HUDEP-2 (cell line): ENCODE measurements around the gene ERICH6B.
A peak's percentile ranks its signal among the peaks of the same experiment; 100 is the strongest.

Experiments
- DNase-seq, 76 experiments: peaks; one replicate each; lab custom pipeline; 2025; ENCODE audit not compliant: unreplicated experiment in 76 of 76; lab: John Stamatoyannopoulos, UW

The ERICH6B gene

DNA sequence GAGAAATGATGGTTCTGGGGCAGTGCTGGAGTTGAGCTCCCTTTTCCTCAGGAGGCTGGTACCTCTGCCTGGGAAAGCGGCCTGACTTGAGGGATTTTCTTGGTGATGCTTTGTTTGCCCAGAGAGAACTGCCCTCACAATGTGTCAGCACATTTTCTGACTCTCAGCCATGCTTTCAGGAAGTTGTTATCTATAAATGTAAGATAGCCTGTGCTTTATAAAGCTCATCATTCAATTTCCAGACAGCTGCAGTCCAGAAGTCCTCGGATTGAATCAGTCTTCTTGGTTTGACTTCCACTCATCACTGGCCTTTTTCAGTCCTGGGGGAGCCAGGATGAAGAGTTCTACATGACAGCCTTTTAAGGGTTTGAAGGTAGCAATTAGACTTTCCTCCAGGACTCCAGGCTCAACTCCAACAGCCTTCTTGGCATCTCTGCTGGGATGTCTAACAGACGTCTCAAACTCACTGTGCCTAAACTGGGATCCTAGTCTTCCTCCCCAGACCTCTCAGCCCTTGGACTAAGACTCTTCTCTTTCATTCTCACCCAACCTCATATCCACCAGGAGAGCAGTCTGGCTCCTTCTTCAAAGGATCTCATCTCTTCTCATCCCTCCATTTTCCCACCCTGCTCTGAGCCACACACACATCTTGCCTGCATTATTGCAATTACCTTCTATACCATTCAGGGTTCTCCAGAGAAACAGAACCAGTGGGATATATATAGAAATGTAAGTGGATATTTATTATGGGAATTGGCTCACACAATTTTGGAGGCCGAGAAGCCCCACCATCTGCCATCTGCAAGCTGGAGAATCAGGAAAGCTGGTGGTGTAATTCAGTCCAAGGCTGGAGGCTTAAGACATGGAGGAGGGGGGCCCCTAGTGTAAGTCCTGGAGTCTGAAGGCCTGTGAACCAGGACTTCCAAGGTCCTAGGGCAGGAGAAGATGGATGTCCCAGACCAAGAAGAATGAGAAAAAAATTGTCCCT, 13.1 kb downstream of the ERICH6B start:
- DNase-seq: no peak

- no peak for DNase-seq
Observed at GRCh38 chr13:45601680-45602079, 13.9 kb downstream of the ERICH6B start.

DNA sequence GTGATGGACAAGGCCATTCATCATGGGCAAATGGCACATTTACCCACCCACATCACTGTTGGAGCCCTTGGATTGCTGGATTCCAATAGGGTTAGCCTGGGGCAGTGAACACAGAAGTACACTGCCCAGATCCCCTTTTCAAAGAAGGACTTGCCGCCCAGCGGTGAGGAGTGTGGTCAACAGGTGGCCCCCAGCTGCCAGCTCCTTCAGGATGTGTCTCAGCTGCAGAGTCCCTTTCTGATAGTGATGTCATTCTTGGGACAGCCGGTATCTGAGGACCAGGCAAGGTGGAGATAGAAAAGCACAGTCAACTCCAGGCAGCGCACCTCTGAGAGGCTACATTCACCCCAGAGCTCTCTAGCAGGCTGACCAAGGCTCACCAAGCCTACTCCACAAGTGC, 16.9 kb downstream of the ERICH6B start:
- DNase-seq: no peak

DNA sequence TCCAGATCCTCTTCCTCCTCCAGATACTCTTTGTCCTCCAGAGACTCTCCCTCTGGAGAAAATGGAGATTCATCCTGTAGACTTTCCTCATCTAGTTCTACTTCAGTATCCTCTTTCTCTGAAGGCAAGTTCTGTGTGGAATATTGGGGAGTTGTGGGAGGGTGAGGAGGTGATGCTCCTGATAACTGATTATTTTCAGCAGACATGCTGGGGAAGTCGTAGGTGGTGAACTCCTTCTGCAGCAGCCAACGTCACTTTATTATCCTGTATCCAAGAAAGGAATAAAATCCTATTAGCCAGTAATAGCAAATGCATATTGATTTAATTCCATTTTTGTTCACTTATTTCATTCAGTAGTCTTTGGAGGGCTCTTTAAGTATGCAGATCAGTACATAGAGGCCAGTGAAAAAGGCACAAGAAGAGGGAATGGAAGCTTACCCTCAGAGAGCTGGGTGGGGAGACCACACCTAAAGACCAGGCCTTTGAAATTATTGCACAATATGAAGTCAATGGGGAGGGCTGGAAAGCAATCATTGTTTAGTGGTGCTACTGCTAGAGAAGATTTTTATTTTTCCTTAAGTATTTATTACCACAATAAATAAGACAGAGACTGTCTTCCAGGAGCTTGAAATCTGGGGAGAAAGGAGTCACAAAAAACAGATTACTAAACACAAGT, 18.6 kb downstream of the ERICH6B start:
- no peak for DNase-seq

GRCh38 chr13:45595965-45596364, 19.6 kb downstream of the ERICH6B start:
- no peak for DNase-seq

- DNase-seq: no peak
Observed at GRCh38 chr13:45594764-45595163, 20.8 kb downstream of the ERICH6B start.

DNA sequence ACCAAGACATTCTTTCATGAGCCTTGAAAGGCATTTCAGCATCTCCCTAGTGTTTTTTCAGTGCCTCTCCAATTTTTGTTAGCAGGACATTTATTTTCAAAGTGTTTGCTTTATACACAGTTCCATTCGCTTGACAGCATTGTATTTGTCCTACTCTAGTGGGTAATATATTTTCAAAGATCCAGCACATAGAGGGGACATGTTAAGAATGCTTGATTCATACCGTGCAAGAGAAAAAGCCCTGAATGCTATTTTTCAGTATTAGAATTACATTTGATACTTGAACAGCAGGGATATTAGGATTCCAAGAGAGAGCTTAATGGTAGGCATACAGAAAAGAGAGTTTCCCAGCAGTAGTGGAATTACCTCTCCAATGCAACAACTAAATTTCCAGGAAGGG, 21.3 kb downstream of the ERICH6B start:
- DNase-seq: no peak

GRCh38 chr13:45592758-45593157, 22.8 kb downstream of the ERICH6B start:
- no peak for DNase-seq

- no peak for DNase-seq
Observed at GRCh38 chr13:45590066-45590465, 25.5 kb downstream of the ERICH6B start.

- no peak for DNase-seq
Observed at GRCh38 chr13:45587897-45588296, 27.6 kb downstream of the ERICH6B start.

GRCh38 chr13:45584816-45585215, 30.7 kb downstream of the ERICH6B start:
- DNase-seq: no peak

DNA sequence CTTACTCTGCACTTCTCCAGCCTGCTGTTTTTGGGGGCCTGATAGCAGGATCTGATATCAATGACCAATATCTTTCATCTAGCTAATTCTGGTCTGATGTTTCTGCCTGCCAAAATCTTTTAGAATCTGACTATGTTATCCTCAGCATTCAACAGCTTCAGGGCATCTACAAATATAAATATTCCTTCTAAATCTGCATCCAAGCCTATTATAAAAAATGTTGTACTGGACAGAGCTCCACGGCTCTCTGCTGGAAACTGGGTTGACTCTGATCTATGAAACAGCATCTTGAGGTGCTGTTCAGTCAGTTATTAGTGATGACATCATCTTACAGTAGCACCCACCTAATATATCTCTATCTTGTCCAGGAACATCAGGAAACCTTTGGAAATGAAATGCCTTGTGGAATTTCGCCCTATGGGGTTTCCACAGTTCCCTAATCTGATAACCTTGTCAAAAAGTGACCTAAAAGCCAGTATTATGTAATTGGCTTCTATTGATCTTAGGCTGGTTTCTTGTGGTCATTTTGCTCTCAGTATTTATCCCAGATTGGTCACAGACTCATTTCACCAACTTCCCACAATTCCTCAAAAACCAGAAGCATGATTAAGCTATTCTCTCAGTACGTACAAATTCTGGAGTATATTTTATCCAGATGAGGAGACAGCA, 33.0 kb downstream of the ERICH6B start:
- DNase-seq: no peak

GRCh38 chr13:45576466-45576865, 39.1 kb downstream of the ERICH6B start:
- DNase-seq: no peak

- no peak for DNase-seq
Observed at GRCh38 chr13:45575830-45576180, 39.7 kb downstream of the ERICH6B start.

DNA sequence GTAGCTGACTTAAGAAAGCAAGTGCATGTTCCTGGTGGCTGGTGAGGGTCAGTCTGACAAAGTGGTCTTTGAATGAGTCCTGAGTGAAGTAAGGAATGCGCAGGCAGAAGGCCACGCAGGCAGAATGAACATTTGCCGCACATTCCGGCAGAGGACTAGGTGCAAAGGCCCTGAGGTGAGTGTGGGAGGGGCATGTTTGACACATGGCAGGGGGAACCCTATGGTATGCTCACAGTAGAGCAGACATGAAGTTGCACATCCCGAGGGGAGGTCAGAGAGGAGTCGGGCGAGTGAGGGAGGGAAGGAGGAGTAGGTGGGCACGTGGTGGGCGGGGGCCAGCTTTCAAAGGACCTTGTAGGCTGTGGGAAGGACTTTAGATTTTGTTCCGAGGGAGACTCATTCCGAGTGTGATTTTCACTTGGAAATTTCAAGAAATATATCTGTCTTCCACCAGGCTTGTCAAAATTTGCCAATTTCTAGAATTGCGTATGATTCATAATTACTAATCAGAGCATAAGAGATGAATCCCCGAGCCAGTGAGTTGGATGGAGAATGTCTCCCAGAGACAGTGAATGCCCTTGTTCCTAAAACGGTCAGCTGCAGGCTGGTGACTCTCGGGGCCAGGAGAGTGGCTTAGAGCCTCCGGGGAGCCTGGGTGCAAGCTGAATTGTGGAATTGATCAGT, 40.3 kb downstream of the ERICH6B start:
- DNase-seq: no peak

DNA sequence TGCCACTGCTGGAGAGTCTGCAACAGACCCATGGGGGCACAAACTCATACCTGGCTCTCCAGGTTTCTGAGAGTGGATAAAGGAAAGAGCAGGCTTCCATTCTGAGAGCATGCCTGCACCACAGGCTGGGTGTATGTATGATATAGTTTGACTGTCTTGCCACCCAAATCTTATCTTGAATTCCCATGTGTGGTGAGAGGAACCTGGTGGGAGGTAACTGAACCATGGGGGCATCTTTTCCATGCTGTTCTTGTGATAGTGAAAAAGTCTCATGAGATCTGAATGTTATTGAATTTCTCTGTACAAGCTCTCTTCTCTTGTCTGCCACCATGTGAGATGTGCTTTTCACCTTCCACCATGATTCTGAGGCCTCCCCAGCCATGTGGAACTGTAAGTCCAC, 50.2 kb downstream of the ERICH6B start:
- DNase-seq: peak in 6 of 76 experiments; percentile 1 to 31 (median 10)

- DNase-seq: peak in 3 of 76 experiments; percentile 1 to 8 (median 2)
Observed at GRCh38 chr13:45564133-45564776, 51.3 kb downstream of the ERICH6B start.

DNA sequence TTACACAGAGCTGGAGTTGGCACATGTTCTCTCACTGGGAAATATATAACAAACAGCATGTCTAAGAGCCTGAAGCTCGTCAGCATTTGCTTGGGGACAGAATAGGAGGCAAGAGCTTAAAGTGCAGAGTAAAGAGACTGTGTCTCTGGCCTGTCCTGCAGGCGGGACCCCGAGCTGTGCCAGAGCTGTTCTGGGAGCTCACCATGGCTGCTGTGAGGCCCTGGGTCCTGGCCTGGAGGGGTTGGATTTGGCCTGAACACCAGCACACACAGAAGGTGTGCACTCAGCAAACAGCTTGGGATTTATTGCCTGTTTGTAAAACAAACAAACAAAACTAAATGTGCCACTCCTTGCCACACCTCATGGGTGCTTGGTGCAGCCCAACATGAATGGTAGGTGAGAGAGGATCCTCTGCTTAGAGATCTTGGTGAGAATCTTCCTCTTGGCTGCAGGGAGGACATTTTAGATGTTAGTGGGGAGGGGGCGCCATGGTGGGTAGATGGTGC, 60.9 kb downstream of the ERICH6B start:
- DNase-seq: no peak

- DNase-seq: no peak
Observed at GRCh38 chr13:45548281-45548680, 67.3 kb downstream of the ERICH6B start.

GRCh38 chr13:45546410-45546765, 69.2 kb downstream of the ERICH6B start:
- no peak for DNase-seq
